HEK293 (cell line): ENCODE measurements around the gene EEF2K.
A peak's percentile ranks its signal among the peaks of the same experiment; 100 is the strongest.

Source experiments
- CTCF ChIA-PET: fragments of 350-600 bp; formaldehyde crosslinking; extraction: SDS; loops from one replicate; lab custom pipeline; 2021; ENCODE audit warnings: antibody characterized with exemption; lab: Yijun Ruan, JAX
- POLR2A ChIA-PET: fragments of 300-600 bp; formaldehyde crosslinking; extraction: SDS; loops from one replicate; lab custom pipeline; 2020; ENCODE audit warnings: antibody characterized with exemption, inconsistent platforms; lab: Yijun Ruan, JAX
- H3K27ac ChIP-seq: fragments of 200-500 bp; sonication (Bioruptor generic); 2 replicates; pipeline ENCODE4 v1.5.1; 2014; ENCODE audit warnings: low read depth, low read length, control low read depth, inconsistent platforms; ENCODE audit errors: extremely low read depth
- H3K36me3 ChIP-seq, 2 experiments: fragments of 200-500 bp in 1 of 2; sonication (Bioruptor generic) in 1 of 2; 1 replicate in 1 of 2; 2 replicates in 1 of 2; pipeline ENCODE4 v1.5.1; 2014 to 2017; ENCODE audit warnings: inconsistent platforms in 2 of 2, low read length in 2 of 2; ENCODE audit not compliant: control insufficient read depth in 2 of 2, insufficient read depth in 1 of 2
- H3K4me1 ChIP-seq: fragments of 200-500 bp; sonication (Bioruptor generic); 2 replicates; pipeline ENCODE4 v1.5.1; 2014; ENCODE audit warnings: mild to moderate bottlenecking, low read length, inconsistent platforms; ENCODE audit not compliant: control insufficient read depth, insufficient read depth
- H3K4me3 ChIP-seq: 2 replicates; pipeline ENCODE4 v1.5.1; 2011; ENCODE audit warnings: low read depth, mild to moderate bottlenecking, control low read depth, low read length, moderate library complexity
- H3K9me3 ChIP-seq: fragments of 200-500 bp; sonication (Bioruptor generic); 2 replicates; pipeline ENCODE4 v1.5.1; 2014; ENCODE audit warnings: low read depth, low read length, inconsistent platforms; ENCODE audit not compliant: control insufficient read depth, insufficient read depth
- ZBTB17 ChIP-seq: fragments of 450-650 bp; formaldehyde crosslinking; IDR thresholded peaks from 2 replicates; pipeline ENCODE4 v1.5.1; 2016; ENCODE audit warnings: missing biosample characterization, missing genetic modification characterization
- ZBTB21 ChIP-seq: fragments of 450-650 bp; formaldehyde crosslinking; IDR thresholded peaks from 2 replicates; pipeline ENCODE4 v1.5.1; 2017; ENCODE audit warnings: missing biosample characterization, missing genetic modification characterization
- ZEB2 ChIP-seq: fragments of 450-650 bp; formaldehyde crosslinking; IDR thresholded peaks from 2 replicates; pipeline ENCODE4 v1.5.1; 2016; ENCODE audit warnings: missing biosample characterization, missing genetic modification characterization
- ZFP69B ChIP-seq: fragments of 450-650 bp; formaldehyde crosslinking; IDR thresholded peaks from 2 replicates; pipeline ENCODE4 v1.5.1; 2016; ENCODE audit warnings: missing biosample characterization, missing genetic modification characterization
- ZIC2 ChIP-seq: fragments of 450-650 bp; formaldehyde crosslinking; IDR thresholded peaks from 2 replicates; pipeline ENCODE4 v1.5.1; 2016; ENCODE audit warnings: missing biosample characterization, missing genetic modification characterization
- ZNF10 ChIP-seq: fragments of 450-650 bp; formaldehyde crosslinking; IDR thresholded peaks from 2 replicates; pipeline ENCODE4 v1.5.1; 2017; ENCODE audit warnings: missing biosample characterization, missing genetic modification characterization
- ZNF184 ChIP-seq: fragments of 450-650 bp; IDR thresholded peaks from 2 replicates; pipeline ENCODE4 v1.5.1; 2018; ENCODE audit warnings: missing biosample characterization, mild to moderate bottlenecking, missing genetic modification characterization
- ZNF366 ChIP-seq: fragments of 450-650 bp; formaldehyde crosslinking; conservative IDR thresholded peaks from 2 replicates; pipeline ENCODE4 v1.5.1; 2016; ENCODE audit warnings: missing biosample characterization, missing genetic modification characterization
- ZNF416 ChIP-seq: fragments of 450-650 bp; formaldehyde crosslinking; IDR thresholded peaks from 2 replicates; pipeline ENCODE4 v1.5.1; 2016; ENCODE audit warnings: missing biosample characterization, missing genetic modification characterization
- ZNF433 ChIP-seq: fragments of 450-650 bp; formaldehyde crosslinking; IDR thresholded peaks from 2 replicates; pipeline ENCODE4 v1.5.1; 2016; ENCODE audit warnings: missing biosample characterization, missing genetic modification characterization, low read depth
- ZNF514 ChIP-seq: fragments of 450-650 bp; formaldehyde crosslinking; IDR thresholded peaks from 2 replicates; pipeline ENCODE4 v1.5.1; 2016; ENCODE audit warnings: missing biosample characterization, missing genetic modification characterization
- ZNF560 ChIP-seq: fragments of 450-650 bp; formaldehyde crosslinking; IDR thresholded peaks from 2 replicates; pipeline ENCODE4 v1.5.1; 2017; ENCODE audit warnings: missing biosample characterization, missing genetic modification characterization, borderline replicate concordance
- ZNF660 ChIP-seq: fragments of 450-650 bp; IDR thresholded peaks from 2 replicates; pipeline ENCODE4 v1.5.1; 2018; ENCODE audit warnings: missing biosample characterization, mild to moderate bottlenecking, missing genetic modification characterization
- ZNF707 ChIP-seq: fragments of 450-650 bp; formaldehyde crosslinking; IDR thresholded peaks from 2 replicates; pipeline ENCODE4 v1.5.1; 2016; ENCODE audit warnings: missing biosample characterization, missing genetic modification characterization
- ZNF837 ChIP-seq: fragments of 450-650 bp; formaldehyde crosslinking; IDR thresholded peaks from 2 replicates; pipeline ENCODE4 v1.5.1; 2016; ENCODE audit warnings: missing biosample characterization, missing genetic modification characterization
- ZSCAN16 ChIP-seq: fragments of 450-650 bp; formaldehyde crosslinking; IDR thresholded peaks from 2 replicates; pipeline ENCODE4 v1.5.1; 2016; ENCODE audit warnings: missing biosample characterization, missing genetic modification characterization
- TF ChIP-seq, protein P1 (sequence below): fragments of 450-650 bp; formaldehyde crosslinking; IDR thresholded peaks from 2 replicates; pipeline ENCODE4 v1.5.1; 2017; ENCODE audit warnings: missing biosample characterization, missing genetic modification characterization
- TF ChIP-seq, protein P2 (sequence below): fragments of 450-650 bp; formaldehyde crosslinking; IDR thresholded peaks from 2 replicates; pipeline ENCODE4 v1.5.1; 2016; ENCODE audit warnings: missing biosample characterization, missing genetic modification characterization
- TF ChIP-seq, protein P3 (sequence below): fragments of 450-650 bp; formaldehyde crosslinking; IDR thresholded peaks from 2 replicates; pipeline ENCODE4 v1.5.1; 2016; ENCODE audit warnings: missing biosample characterization, missing genetic modification characterization
- TF ChIP-seq, protein P4 (sequence below): fragments of 450-650 bp; formaldehyde crosslinking; IDR thresholded peaks from 2 replicates; pipeline ENCODE4 v1.5.1; 2016; ENCODE audit warnings: missing biosample characterization, missing genetic modification characterization
- TF ChIP-seq, protein P5 (sequence below): fragments of 450-650 bp; formaldehyde crosslinking; IDR thresholded peaks from 2 replicates; pipeline ENCODE4 v1.5.1; 2017; ENCODE audit warnings: missing biosample characterization, missing genetic modification characterization
- TF ChIP-seq, protein P6 (sequence below): fragments of 450-650 bp; formaldehyde crosslinking; IDR thresholded peaks from 2 replicates; pipeline ENCODE4 v1.5.1; 2017; ENCODE audit warnings: missing biosample characterization, missing genetic modification characterization

EEF2K gene

DNA sequence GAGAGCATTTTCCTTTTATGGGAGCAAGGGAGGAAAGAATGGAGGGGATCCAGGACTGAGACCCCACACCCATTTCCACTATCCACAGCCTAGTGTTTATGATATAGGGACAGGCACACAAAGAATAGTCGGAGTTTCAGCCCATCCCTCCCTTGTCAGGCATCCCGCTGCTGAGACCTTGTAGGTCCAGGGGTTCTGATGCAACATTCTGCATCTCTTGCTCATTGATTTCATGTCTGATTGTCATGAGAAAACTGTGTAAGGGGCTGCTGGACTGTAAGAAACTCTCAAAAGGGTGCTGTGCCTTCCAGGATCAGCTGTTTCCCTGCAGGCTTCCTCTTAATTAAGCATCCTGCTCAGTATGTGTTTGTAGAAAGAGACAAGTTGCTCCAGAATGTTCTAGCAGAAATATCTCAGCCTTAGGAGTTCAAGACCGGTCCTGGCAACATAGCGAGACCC is 85.8 kb downstream of the EEF2K start (continued):
- TF ChIP-seq, protein P1, sequence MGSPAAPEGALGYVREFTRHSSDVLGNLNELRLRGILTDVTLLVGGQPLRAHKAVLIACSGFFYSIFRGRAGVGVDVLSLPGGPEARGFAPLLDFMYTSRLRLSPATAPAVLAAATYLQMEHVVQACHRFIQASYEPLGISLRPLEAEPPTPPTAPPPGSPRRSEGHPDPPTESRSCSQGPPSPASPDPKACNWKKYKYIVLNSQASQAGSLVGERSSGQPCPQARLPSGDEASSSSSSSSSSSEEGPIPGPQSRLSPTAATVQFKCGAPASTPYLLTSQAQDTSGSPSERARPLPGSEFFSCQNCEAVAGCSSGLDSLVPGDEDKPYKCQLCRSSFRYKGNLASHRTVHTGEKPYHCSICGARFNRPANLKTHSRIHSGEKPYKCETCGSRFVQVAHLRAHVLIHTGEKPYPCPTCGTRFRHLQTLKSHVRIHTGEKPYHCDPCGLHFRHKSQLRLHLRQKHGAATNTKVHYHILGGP (tag by site-specific recombination) = no peak
- peak; percentile 31; the same call in 1 of the 2 replicates for TF ChIP-seq ZNF366 (tag by site-specific recombination)
- TF ChIP-seq ZNF660 = 0 out of 2 replicates have a peak, but pooled peaks have one; percentile 40
- TF ChIP-seq ZEB2 (tag by site-specific recombination) = 0 out of 2 replicates have a peak, but pooled peaks have one; percentile 23

DNA sequence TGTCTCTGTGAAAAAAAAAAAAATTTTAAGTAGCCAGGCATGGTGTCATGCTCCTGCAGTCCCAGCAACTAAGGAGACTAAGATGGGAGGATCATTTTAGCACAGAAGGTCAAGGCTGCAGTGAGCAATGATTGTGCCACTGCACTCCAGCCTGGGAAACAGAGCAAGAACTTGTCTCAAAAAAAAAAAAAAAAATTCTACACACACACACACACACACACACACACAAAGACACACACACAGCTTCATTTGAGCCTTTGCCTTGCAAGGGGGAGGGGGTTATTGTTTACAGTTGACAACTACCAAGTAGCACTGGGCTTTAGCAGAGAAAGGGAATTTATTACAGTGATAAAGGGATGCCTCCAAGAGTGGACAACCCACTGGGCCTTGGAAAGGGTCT is 86.2 kb downstream of the EEF2K start:
- POLR2A ChIA-PET = no interaction called here
- TF ChIP-seq ZNF560 (no peak), ZNF514 (tag by site-specific recombination) (peak; percentile 55; the same call in 1 of the 2 replicates), ZNF10 (tag by site-specific recombination) (no peak), ZNF184 (no peak), ZBTB17 (peak; percentile 67; the same call in 1 of the 2 replicates), ZNF707 (tag by site-specific recombination) (no peak), ZIC2 (tag by site-specific recombination) (no peak; the same call in 1 of the 2 replicates), ZBTB21 (tag by site-specific recombination) (no peak), ZNF416 (tag by site-specific recombination) (no peak), ZSCAN16 (tag by site-specific recombination) (no peak), ZFP69B (tag by site-specific recombination) (peak; percentile 41; the same call in 1 of the 2 replicates), ZNF433 (no peak), ZNF837 (tag by site-specific recombination) (no peak)
- TF ChIP-seq, protein P2, sequence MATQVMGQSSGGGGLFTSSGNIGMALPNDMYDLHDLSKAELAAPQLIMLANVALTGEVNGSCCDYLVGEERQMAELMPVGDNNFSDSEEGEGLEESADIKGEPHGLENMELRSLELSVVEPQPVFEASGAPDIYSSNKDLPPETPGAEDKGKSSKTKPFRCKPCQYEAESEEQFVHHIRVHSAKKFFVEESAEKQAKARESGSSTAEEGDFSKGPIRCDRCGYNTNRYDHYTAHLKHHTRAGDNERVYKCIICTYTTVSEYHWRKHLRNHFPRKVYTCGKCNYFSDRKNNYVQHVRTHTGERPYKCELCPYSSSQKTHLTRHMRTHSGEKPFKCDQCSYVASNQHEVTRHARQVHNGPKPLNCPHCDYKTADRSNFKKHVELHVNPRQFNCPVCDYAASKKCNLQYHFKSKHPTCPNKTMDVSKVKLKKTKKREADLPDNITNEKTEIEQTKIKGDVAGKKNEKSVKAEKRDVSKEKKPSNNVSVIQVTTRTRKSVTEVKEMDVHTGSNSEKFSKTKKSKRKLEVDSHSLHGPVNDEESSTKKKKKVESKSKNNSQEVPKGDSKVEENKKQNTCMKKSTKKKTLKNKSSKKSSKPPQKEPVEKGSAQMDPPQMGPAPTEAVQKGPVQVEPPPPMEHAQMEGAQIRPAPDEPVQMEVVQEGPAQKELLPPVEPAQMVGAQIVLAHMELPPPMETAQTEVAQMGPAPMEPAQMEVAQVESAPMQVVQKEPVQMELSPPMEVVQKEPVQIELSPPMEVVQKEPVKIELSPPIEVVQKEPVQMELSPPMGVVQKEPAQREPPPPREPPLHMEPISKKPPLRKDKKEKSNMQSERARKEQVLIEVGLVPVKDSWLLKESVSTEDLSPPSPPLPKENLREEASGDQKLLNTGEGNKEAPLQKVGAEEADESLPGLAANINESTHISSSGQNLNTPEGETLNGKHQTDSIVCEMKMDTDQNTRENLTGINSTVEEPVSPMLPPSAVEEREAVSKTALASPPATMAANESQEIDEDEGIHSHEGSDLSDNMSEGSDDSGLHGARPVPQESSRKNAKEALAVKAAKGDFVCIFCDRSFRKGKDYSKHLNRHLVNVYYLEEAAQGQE (tag by site-specific recombination) = no peak
- TF ChIP-seq, protein P3, sequence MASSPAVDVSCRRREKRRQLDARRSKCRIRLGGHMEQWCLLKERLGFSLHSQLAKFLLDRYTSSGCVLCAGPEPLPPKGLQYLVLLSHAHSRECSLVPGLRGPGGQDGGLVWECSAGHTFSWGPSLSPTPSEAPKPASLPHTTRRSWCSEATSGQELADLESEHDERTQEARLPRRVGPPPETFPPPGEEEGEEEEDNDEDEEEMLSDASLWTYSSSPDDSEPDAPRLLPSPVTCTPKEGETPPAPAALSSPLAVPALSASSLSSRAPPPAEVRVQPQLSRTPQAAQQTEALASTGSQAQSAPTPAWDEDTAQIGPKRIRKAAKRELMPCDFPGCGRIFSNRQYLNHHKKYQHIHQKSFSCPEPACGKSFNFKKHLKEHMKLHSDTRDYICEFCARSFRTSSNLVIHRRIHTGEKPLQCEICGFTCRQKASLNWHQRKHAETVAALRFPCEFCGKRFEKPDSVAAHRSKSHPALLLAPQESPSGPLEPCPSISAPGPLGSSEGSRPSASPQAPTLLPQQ (tag by site-specific recombination) = peak; percentile 52
- TF ChIP-seq, protein P4, sequence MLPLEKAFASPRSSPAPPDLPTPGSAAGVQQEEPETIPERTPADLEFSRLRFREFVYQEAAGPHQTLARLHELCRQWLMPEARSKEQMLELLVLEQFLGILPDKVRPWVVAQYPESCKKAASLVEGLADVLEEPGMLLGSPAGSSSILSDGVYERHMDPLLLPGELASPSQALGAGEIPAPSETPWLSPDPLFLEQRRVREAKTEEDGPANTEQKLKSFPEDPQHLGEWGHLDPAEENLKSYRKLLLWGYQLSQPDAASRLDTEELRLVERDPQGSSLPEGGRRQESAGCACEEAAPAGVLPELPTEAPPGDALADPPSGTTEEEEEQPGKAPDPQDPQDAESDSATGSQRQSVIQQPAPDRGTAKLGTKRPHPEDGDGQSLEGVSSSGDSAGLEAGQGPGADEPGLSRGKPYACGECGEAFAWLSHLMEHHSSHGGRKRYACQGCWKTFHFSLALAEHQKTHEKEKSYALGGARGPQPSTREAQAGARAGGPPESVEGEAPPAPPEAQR (tag by site-specific recombination) = 0 out of 2 replicates have a peak, but pooled peaks have one; percentile 44
- TF ChIP-seq, protein P5, sequence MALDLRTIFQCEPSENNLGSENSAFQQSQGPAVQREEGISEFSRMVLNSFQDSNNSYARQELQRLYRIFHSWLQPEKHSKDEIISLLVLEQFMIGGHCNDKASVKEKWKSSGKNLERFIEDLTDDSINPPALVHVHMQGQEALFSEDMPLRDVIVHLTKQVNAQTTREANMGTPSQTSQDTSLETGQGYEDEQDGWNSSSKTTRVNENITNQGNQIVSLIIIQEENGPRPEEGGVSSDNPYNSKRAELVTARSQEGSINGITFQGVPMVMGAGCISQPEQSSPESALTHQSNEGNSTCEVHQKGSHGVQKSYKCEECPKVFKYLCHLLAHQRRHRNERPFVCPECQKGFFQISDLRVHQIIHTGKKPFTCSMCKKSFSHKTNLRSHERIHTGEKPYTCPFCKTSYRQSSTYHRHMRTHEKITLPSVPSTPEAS (tag by site-specific recombination) = peak; percentile 94
- TF ChIP-seq, protein P6, sequence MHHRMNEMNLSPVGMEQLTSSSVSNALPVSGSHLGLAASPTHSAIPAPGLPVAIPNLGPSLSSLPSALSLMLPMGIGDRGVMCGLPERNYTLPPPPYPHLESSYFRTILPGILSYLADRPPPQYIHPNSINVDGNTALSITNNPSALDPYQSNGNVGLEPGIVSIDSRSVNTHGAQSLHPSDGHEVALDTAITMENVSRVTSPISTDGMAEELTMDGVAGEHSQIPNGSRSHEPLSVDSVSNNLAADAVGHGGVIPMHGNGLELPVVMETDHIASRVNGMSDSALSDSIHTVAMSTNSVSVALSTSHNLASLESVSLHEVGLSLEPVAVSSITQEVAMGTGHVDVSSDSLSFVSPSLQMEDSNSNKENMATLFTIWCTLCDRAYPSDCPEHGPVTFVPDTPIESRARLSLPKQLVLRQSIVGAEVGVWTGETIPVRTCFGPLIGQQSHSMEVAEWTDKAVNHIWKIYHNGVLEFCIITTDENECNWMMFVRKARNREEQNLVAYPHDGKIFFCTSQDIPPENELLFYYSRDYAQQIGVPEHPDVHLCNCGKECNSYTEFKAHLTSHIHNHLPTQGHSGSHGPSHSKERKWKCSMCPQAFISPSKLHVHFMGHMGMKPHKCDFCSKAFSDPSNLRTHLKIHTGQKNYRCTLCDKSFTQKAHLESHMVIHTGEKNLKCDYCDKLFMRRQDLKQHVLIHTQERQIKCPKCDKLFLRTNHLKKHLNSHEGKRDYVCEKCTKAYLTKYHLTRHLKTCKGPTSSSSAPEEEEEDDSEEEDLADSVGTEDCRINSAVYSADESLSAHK (tag by site-specific recombination) = 0 out of 2 replicates have a peak, but pooled peaks have one; percentile 5
- CTCF ChIA-PET = no interaction called here

More for the DNA sequence above, 86.2 kb downstream of the EEF2K start:
- Histone ChIP-seq H3K9me3 (no peaks in the 10 kb centered on the region), H3K4me3 (no peak overlapping the region), H3K4me1 (no peaks in the 10 kb centered on the region), H3K36me3 (no peaks in the 10 kb centered on the region), H3K27ac (peak overlapping the region; percentile 13; the same call in 1 of the 2 replicates)
